Measurements from ENCODE around the gene NRSN1.

- TF ChIP-seq BHLHE40 (IDR thresholded peaks at IDR 0.05; ENCODE audit: low read length) (no peak), MED1 (CRISPR knock-in tag; IDR thresholded peaks at IDR 0.05; ENCODE audit: borderline replicate concordance) (no peak), ETV6 (IDR thresholded peaks at IDR 0.05; ENCODE audit: borderline replicate concordance in 1 of 2, low read depth in 2 of 2, low read length in 1 of 2) (no peak), ETV6 (CRISPR knock-in tag; IDR thresholded peaks at IDR 0.05; ENCODE audit: borderline replicate concordance) (no peak), NONO (IDR thresholded peaks at IDR 0.05; ENCODE audit: low read depth in 2 of 2, low read length in 1 of 2) (no peak), ZNF507 (tag; conservative IDR thresholded peaks at IDR 0.05) (no peak), ZC3H11A (IDR thresholded peaks at IDR 0.05; ENCODE audit: low read depth, low read length) (no peak), CBX5 (IDR thresholded peaks at IDR 0.05; ENCODE audit: borderline replicate concordance, low read depth) (no peak), PCBP1 (IDR thresholded peaks at IDR 0.05; ENCODE audit: low read depth, low read length, poor library complexity, severe bottlenecking) (no peak)
- TF ChIP-seq, protein P1, sequence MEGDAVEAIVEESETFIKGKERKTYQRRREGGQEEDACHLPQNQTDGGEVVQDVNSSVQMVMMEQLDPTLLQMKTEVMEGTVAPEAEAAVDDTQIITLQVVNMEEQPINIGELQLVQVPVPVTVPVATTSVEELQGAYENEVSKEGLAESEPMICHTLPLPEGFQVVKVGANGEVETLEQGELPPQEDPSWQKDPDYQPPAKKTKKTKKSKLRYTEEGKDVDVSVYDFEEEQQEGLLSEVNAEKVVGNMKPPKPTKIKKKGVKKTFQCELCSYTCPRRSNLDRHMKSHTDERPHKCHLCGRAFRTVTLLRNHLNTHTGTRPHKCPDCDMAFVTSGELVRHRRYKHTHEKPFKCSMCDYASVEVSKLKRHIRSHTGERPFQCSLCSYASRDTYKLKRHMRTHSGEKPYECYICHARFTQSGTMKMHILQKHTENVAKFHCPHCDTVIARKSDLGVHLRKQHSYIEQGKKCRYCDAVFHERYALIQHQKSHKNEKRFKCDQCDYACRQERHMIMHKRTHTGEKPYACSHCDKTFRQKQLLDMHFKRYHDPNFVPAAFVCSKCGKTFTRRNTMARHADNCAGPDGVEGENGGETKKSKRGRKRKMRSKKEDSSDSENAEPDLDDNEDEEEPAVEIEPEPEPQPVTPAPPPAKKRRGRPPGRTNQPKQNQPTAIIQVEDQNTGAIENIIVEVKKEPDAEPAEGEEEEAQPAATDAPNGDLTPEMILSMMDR (IDR thresholded peaks at IDR 0.05 in 2 of 3, conservative IDR thresholded peaks at IDR 0.05 in 1 of 3; ENCODE audit: insufficient read depth in 2 of 3, low read depth in 1 of 3, low read length in 3 of 3): no peak
Observed at GRCh38 chr6:24183584-24183983, 57.6 kb downstream of the NRSN1 start.

All from K562 (cell line).